Esophagus squamous epithelium (tissue), 5 donors: ENCODE data around the gene GMPR2. TPM values are rescaled to one million over a fixed set of nuclear protein-coding genes. Genes with fewer than 3 reads are reported as not detected.

Experiments
- DNase-seq: peaks from one replicate; lab custom pipeline; 2025; lab: John Stamatoyannopoulos, UW
- H3K27ac ChIP-seq, 4 donors: fragments of 200-600 bp; sonication (generic); one replicate each; pipeline ENCODE4 v1.5.1; 2016 to 2019; ENCODE audit warnings: mild to moderate bottlenecking in 1 of 4
- H3K27me3 ChIP-seq, 4 donors: fragments of 200-600 bp; sonication (generic); 1 replicate in 3 of 4; 2 replicates in 1 of 4; pipeline versions ENCODE4 v1.5.1 to v1.6.0; 2017 to 2021; ENCODE audit warnings: antibody characterized with exemption in 1 of 4
- H3K36me3 ChIP-seq, 3 donors: fragments of 200-600 bp; sonication (generic); one replicate each; pipeline ENCODE4 v1.5.1; 2016 to 2019
- H3K4me1 ChIP-seq, 3 donors: fragments of 200-600 bp; sonication (generic); one replicate each; pipeline ENCODE4 v1.5.1; 2017 to 2019
- H3K4me3 ChIP-seq, 4 donors: fragments of 200-600 bp; sonication (generic); 1 replicate in 3 of 4; 2 replicates in 1 of 4; pipeline ENCODE4 v1.5.1; 2016 to 2019; ENCODE audit warnings: mild to moderate bottlenecking in 2 of 4, moderate library complexity in 1 of 4
- H3K9me3 ChIP-seq, 3 donors: fragments of 200-600 bp; sonication (generic); one replicate each; pipeline ENCODE4 v1.5.1; 2016 to 2019
- POLR2A ChIP-seq, 4 donors: fragments of 450-650 bp; IDR thresholded peaks; one replicate each; pipeline ENCODE4 v1.6.1; 2017; ENCODE audit warnings: antibody characterized with exemption in 4 of 4, mild to moderate bottlenecking in 4 of 4, moderate library complexity in 3 of 4
- WGBS, 2 donors: methylation state at CpG; one replicate each; pipeline ENCODE4 v1.1.5; 2018; 5-methylcytosine and 5-hydroxymethylcytosine counted together
- intact Hi-C: fragments of 100-400 bp; cut with DNase I; formaldehyde crosslinking; loops from one replicate; pipeline ENCODE4 v1.15.0; 2022
- total RNA-seq, 4 donors: library from RNA; depleted of rRNA; stranded (reverse); fragments of >200 nt; gene quantifications; one replicate each; pipeline ENCODE4 v1.1.0, GENCODE V29; 2016
- TF ChIP-seq, protein P1 (sequence below), 6 experiments: fragments of 450-650 bp in 4 of 6; fragments of 200-600 bp in 2 of 6; sonication (generic) in 2 of 6; IDR thresholded peaks; one replicate each; pipeline ENCODE4 v1.5.1; 2016 to 2019; ENCODE audit warnings: antibody characterized with exemption in 6 of 6, mild to moderate bottlenecking in 4 of 6, moderate library complexity in 4 of 6
- donor health status: DM: yes; HTN: yes; CAD: no.

GMPR2 gene
- total RNA-seq, 4 donors from 2014 or later: 18.5 to 47.7 (median 33.1) TPM

DNA sequence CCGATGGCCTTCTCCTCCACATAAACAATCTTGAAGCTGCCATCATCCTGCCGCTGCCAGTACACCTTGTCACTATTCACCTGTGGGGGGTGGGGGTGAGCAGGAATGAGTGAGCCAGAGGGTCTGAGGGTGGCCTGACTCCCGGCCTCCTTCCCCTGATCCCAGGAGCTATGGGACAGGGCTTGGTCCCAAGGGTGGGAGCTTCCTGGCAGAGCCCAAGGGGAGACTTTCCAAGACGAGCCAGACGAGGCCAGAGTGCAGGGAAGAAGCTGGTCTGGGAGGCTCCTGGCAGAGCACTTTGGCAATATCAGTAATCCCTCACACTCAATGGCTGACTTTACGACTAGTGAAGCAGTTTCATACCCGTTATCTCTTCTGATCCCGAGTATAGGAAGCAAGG lies 22.7 kb downstream of the GMPR2 start:
- DNase-seq: no peak
- Histone ChIP-seq H3K4me3 (no peak overlapping the region), H3K9me3 (no peaks in the 10 kb centered on the region), H3K36me3 (peaks cover 7 to 99% (median 27%) of the 10 kb centered on the region in 3 donors), H3K27ac (no peak overlapping the region), H3K4me1 (peaks cover 9 to 23% (median 13%) of the 10 kb centered on the region in 3 donors), H3K27me3 (no peaks in the 10 kb centered on the region)
- no peak for TF ChIP-seq POLR2A (IDR thresholded peaks at IDR 0.05)
- TF ChIP-seq, protein P1, sequence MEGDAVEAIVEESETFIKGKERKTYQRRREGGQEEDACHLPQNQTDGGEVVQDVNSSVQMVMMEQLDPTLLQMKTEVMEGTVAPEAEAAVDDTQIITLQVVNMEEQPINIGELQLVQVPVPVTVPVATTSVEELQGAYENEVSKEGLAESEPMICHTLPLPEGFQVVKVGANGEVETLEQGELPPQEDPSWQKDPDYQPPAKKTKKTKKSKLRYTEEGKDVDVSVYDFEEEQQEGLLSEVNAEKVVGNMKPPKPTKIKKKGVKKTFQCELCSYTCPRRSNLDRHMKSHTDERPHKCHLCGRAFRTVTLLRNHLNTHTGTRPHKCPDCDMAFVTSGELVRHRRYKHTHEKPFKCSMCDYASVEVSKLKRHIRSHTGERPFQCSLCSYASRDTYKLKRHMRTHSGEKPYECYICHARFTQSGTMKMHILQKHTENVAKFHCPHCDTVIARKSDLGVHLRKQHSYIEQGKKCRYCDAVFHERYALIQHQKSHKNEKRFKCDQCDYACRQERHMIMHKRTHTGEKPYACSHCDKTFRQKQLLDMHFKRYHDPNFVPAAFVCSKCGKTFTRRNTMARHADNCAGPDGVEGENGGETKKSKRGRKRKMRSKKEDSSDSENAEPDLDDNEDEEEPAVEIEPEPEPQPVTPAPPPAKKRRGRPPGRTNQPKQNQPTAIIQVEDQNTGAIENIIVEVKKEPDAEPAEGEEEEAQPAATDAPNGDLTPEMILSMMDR (IDR thresholded peaks at IDR 0.05): no peak
- intact Hi-C loops: no loop called here
- 87 to 92% methylated on average over 5 to 7 of the region's 8 CpGs for WGBS, 2 donors

DNA sequence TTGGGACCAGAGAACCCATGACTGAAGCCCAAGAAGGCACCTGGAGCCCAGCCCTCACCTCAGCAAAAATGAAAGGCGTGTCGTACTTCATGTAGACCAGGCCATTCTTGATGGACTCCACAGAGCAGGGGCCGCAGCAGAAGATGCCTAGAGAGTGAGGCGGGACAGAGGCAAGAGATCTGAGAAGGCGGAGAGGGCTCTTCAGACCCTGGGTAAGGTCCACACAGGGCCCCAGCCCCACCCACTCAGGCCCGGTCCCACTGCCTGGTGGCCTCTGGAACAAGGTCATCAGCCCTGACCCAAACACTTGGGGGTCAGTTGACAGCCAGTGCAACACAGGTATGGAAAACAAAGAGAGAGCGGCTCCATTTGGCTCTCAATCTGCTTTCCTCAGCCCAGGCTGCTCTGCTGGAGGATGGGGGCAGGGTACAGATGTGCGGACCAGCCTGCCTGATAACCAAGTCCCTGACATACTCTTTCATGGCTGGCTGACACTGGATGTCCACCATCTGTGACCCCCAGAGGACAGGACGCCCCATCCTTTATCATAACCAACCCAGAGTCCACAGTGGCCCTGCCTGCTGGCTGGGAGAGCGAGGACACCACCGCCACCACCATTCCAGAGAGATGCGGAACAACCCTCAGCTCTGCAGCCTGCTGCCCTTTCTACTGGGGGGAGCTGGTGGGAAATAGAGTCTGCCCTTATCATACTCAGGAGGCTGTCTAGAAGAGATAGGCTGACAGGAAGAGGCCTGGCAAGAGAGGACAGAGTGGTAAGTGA lies 23.4 kb downstream of the GMPR2 start:
- 91 to 100% methylated on average over 1 to 9 of the region's 12 CpGs for WGBS, 2 donors
- TF ChIP-seq, protein P1 (IDR thresholded peaks at IDR 0.05): no peak
- no peak for TF ChIP-seq POLR2A (IDR thresholded peaks at IDR 0.05)

DNA sequence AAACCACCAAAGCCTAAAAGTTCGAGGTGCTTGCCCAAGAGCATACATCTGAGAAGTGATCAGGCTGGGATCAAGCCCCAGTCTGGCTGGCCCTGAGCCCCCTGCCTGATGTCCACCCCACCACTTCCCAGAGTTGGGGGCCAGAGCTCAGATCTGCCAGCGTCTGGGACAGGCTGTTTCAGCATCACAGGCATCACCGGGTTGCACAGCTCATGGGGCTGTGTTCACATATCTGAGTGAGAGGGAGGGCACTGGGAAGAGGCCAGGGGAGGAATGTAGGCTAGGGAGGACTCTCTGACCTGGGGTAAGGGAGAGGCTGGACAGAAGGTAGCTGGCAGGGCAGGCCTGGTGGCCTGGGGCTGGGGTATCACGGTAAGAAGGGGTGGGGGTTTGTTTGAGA lies 24.2 kb downstream of the GMPR2 start:
- H3K36me3 ChIP-seq: peaks cover 7 to 99% (median 24%) of the 10 kb centered on the region in 3 donors
- no peaks in the 10 kb centered on the region for H3K27me3 ChIP-seq
- TF ChIP-seq, protein P1 (IDR thresholded peaks at IDR 0.05): no peak
- no peak for TF ChIP-seq POLR2A (IDR thresholded peaks at IDR 0.05)
- DNase-seq: no peak
- no peak overlapping the region for H3K4me3 ChIP-seq
- no peaks in the 10 kb centered on the region for H3K9me3 ChIP-seq
- H3K4me1 ChIP-seq: peaks cover 9 to 38% (median 17%) of the 10 kb centered on the region in 3 donors
- 74 to 77% methylated on average over 3 to 4 of the region's 4 CpGs for WGBS, 2 donors
- H3K27ac ChIP-seq: peak overlapping the region in 3 of 4 donors; percentile 5 to 23 (median 14)
- intact Hi-C loops: no loop called here

More for the DNA sequence above, 23.4 kb downstream of the GMPR2 start:
- H3K27me3 ChIP-seq: no peaks in the 10 kb centered on the region
- no peak for DNase-seq
- peak overlapping the region in 1 of 4 donors; percentile 14 for H3K27ac ChIP-seq
- intact Hi-C loops: no loop called here
- H3K4me1 ChIP-seq: peaks cover 9 to 30% (median 17%) of the 10 kb centered on the region in 3 donors
- H3K9me3 ChIP-seq: no peaks in the 10 kb centered on the region
- H3K4me3 ChIP-seq: no peak overlapping the region
- peaks cover 7 to 99% (median 24%) of the 10 kb centered on the region in 3 donors for H3K36me3 ChIP-seq

DNA sequence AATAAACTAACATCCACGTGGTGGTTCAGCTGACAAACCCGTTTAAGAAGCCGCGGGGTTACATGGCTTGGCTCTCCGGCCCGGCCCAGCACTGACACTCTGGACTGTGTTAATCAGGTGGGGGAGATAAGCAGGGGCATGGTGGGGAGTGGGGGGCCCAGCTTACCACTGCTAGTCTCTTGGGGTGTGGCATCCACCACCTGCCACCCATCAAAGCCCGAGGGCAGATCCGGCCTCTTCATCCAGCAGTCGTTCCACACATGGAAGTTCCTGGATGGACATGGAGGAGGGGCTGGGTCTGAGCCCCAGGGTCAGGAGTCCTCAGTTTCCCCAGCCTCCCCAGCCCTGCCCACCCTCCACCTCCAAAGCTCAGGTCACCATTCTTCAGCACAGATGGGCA lies 25.4 kb downstream of the GMPR2 start:
- no peak for DNase-seq
- intact Hi-C loops: no loop called here
- Histone ChIP-seq H3K27ac (peak overlapping the region; percentile 73 to 89 (median 84)), H3K4me3 (peak overlapping the region in 1 of 4 donors; percentile 51), H3K9me3 (no peaks in the 10 kb centered on the region), H3K36me3 (peaks cover 0 to 91% (median 24%) of the 10 kb centered on the region in 3 donors), H3K4me1 (peaks cover 9 to 45% (median 21%) of the 10 kb centered on the region in 3 donors), H3K27me3 (no peaks in the 10 kb centered on the region)
- WGBS, 2 donors: 76 to 86% methylated on average over 6 of the region's 9 CpGs
- TF ChIP-seq, protein P1 (IDR thresholded peaks at IDR 0.05): no peak
- TF ChIP-seq POLR2A (IDR thresholded peaks at IDR 0.05): no peak
